NCI-H1417 treated with DMSO at 0.1 percent for 48 hours (cell line): Measurements from ENCODE around the gene COG5.
"Not testable (repeated sequence)": the region's sequence is repeated elsewhere in the genome, so short reads cannot be mapped to it uniquely, and the experiment has no call there.

Source experiments
- DNase-seq: peaks from one replicate; lab custom pipeline; 2025; lab: John Stamatoyannopoulos, UW

COG5 gene

GRCh38 chr7:107276220-107276827 lies 287.4 kb downstream of the COG5 start:
- DNase-seq: no peak

GRCh38 chr7:107274506-107274905 lies 289.2 kb downstream of the COG5 start:
- DNase-seq: no peak

DNA sequence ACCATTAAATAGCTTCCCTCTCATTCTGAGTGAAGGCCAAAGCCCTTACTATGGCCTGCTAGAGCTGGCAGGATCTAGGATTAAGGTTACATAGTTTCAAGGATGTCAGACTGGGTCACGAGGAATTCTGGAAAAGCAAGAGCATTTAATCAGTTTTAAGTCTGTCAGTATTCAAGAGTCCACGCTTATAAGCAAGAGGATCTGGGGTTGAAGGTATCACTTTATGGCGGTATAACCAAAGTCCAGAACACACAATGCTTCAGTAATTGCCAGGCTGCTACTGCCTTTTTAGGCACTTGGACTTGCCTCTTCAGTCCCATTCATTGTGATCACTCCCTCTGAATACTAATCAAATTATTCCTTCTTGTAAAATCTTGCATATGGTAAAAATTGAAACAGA lies 293.9 kb downstream of the COG5 start:
- DNase-seq: no peak

DNA sequence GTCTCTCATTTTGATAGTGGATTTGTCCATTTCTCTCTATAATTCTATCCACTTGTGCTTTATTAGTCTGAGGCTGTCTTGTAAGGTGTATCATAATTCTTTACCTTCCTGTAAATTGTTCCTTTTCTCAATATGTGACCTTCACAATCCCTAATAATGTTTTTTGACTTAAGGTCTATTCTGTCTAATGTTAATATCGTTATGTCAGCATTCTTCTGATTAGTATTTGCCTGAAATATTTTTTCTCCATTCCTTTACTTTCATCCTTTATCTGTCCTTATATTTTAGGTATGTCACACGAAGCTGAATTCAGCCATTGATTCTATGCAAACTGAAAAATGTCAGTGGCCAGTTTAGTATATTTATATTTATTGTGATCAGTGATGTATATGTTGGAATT lies 295.1 kb downstream of the COG5 start:
- DNase-seq: no peak

GRCh38 chr7:107267138-107267537 lies 296.6 kb downstream of the COG5 start:
- no peak for DNase-seq

GRCh38 chr7:107264723-107265122 lies 299.0 kb downstream of the COG5 start:
- no peak for DNase-seq

- no peak for DNase-seq
Measured at GRCh38 chr7:107262857-107263256, 300.9 kb downstream of the COG5 start.

DNA sequence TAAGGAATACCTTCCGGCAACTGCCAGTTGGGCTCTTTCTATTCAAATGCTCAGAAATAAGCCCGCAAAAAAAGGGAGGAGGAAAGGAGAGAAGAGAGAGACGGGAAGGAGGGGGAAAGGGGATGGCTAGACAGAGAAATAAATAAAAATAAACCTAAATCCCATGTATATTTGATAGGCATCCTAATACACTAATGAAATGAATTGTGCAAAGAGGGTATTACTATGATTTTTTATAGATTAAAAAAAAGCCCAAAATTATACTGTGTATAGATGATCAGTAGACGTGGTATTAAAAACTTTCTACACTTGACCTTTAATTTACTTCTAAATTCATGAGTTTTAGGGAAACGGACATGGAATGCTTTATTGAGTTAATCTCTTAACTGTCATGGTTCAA lies 305.0 kb downstream of the COG5 start:
- DNase-seq: no peak

- no peak for DNase-seq
Measured at GRCh38 chr7:107255602-107256001, 308.1 kb downstream of the COG5 start.

DNA sequence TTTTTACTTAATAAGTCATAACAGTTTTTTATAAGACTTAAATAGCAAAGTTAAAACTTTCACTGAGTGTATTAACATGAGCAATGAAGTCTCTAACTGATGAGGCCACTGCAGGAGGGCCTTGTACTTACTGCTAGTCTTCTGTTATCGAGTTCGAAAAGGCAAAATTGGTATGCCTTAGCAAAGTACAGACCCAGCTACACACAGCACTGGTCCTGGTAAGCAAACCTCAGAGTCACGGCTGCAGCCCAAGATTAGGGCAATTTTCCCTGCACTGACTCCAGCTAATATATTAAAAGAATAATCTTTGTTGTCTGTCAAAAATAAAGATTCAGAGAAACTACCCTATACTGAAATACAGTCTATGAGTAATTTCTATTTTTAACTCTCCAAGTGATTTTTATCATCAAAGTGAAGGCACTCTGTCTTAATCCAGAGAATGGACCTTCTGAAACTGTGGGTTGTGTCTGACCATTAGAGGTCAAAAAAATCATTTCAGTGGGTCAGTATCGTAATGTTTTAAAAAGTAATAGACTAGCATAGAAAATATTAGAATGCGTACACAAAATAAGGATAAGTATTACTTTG lies 309.2 kb downstream of the COG5 start:
- no peak for DNase-seq

GRCh38 chr7:107253599-107253998 lies 310.1 kb downstream of the COG5 start:
- no peak for DNase-seq

DNA sequence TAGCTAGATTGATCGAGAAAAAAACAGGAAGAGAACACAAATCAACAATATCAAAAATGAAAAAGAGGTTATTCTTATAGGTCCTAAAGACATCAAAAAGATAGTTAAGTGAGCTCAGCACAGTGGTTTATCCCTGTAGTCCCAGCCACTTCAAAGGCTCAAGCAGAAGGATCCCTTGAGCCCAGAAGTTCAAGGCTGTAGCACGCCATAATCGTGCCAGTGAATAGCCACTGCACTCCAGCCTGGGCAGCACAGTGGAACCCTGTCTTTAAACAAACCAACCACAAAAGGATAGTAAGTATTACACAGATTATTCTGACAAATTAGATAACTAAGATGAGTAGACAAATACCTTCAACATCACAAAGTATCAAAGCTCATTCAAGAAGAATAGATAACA lies 311.8 kb downstream of the COG5 start:
- DNase-seq: no peak

DNA sequence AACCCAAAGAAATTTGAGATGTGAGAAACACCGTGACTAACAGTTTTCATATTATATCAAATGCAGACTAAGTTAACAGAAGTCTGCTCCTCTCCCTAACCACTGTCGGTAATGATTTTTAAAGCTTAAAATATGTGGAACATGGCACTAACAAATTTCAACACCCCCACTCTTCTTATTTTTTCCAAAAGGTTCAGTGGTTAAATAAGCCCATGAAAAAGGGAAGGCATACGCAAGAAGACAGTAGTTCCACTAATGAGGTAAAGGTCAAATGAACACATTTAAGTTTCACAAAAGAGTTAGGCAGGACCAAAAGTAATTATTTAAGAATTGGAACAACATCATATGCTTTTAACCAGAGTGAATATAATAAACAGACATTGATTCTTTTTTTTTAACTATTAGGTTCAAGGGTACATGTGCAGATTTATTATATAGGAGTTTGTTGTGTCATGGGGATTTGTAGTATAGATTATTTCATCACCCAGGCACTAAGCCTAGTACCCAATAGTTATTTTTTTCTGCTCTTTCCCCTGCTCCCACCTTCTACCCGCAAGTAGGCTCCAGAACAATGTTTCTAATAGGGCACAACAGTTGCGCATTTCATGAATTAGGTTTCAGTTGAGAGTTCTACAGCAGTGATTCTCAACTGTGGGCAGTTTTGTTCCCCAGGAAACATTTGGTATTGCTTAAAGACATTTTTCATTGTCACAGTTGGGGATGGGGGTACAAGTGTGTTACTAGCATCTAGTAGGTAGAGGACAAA lies 315.0 kb downstream of the COG5 start:
- no peak for DNase-seq

GRCh38 chr7:107246836-107247235 lies 316.9 kb downstream of the COG5 start:
- DNase-seq: not testable (repeated sequence)

DNA sequence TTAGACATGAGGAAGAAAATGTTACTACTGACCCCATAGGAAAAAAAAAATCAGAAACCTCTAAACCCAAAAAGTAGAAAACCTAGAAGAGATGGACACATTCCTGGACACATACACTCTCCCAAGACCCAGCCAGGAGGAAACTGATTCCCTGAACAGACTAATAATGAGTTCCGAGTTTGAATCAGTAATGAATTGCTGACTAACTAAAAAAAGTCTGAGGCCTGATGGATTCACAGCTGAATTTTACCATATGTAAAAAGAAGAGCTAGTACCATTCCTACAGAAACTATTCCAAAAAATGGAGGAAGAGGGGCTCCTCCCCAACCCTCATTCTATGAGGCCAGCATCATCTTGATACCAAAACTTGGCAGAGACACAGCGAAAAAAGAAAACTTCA lies 319.1 kb downstream of the COG5 start:
- DNase-seq: no peak

DNA sequence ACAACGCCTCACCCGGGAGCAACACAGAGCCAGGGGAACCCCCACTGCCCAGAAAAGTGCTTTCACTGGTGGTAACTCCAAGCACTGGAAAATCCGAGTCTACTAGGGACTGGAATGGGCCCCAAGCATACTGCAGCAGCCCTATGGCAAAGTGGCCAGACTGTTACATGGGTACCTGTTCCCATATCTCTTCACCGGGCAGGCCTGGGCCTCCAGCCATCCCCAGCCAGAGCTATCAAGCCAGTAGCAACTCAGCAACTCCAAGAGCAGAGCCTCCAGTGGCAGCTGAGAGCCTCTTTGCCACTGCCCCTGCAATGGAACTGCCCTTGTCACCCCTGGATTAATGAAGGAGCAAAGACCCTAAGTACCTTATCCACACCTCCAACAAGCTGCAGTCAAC lies 321.5 kb downstream of the COG5 start:
- DNase-seq: no peak

- no peak for DNase-seq
Measured at GRCh38 chr7:107237451-107237850, 326.3 kb downstream of the COG5 start.

DNA sequence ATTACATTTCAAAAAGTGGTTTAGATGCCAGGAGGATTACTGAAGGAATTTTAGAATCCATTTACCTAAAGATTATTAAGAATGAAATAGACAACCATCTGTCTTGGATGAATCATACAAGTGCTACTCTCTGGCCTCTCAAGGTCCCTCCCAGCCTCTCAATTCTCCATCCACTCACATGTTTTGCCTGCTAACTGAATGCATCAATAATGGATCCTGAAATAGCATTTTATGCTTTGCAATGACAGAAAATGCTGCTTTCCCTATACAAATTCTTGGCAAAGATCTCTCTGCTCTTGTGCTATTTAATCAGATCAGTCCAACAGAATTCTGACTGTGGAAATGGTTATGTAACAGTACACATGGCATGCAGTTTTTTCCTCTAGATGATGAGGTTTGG lies 326.9 kb downstream of the COG5 start:
- no peak for DNase-seq

DNA sequence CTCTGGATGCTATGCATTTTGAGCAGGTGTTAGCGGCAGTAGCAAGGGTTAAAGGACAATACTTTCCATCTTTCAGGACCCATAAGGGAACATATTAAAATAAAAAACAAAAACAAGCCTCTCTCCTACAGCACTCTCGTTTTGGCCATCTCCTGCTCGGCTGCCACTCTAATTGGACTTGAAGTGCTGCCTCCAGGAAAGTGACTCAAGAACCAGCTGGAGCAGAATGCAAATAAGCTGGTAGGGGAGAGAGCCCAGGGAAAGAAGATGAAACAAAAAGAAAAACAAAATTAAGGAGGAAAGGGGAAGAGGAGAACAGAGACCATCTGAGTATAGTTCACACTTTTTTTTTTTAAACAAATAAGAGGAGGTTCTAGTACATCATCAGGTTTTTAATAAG lies 329.3 kb downstream of the COG5 start:
- DNase-seq: no peak

GRCh38 chr7:107233981-107234380 lies 329.7 kb downstream of the COG5 start:
- no peak for DNase-seq

GRCh38 chr7:107233174-107233573 lies 330.5 kb downstream of the COG5 start:
- no peak for DNase-seq

- DNase-seq: no peak
Measured at GRCh38 chr7:107232568-107233090, 331.1 kb downstream of the COG5 start.

DNA sequence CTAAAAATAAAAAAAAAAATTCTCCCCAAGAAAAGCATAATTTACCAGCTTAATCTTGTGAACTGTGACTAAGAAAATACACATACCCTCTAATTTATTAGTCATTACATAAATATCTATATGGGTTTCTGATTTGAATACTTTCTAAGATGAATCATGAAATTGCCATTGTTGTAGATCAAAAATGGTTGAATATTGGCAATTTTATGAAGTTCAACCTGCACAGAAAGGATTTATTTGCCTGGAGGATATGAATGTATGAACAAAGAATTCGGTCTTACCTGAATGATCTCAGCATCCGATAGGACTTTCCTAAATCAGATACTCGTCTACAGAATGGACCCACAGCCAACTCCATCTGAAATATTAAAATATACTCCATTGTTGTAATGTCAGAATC lies 333.4 kb downstream of the COG5 start:
- DNase-seq: no peak
